ENCODE measurements around the gene TAF6L. TPM values are rescaled to one million over a fixed set of nuclear protein-coding genes. Genes with fewer than 3 reads are reported as not detected.

TAF6L gene
- polyA plus RNA-seq, 3 donors, result 27.9 to 30.9 (median 28.4) TPM

Other genes starting within 250 kb of the TAF6L start
- 100 to 1,000 TPM; 204 to 222 (median 220) TPM for gene AHNAK, start 224.6 kb upstream of the TAF6L start, polyA plus RNA-seq (ENCODE audit: insufficient read length in 3 of 3)
- gene EEF1G, start 197.5 kb upstream of the TAF6L start, polyA plus RNA-seq (ENCODE audit: insufficient read length in 3 of 3), result 1,000 to 10,000 TPM; 2,168 to 2,372 (median 2,294) TPM
- 10 to 100 TPM; 17.9 to 21.5 (median 19.0) TPM for gene TUT1, start 179.9 kb upstream of the TAF6L start, polyA plus RNA-seq (ENCODE audit: insufficient read length in 3 of 3)
- 10 to 100 TPM; 90.2 to 96.7 (median 96.2) TPM for gene MTA2, start 169.5 kb upstream of the TAF6L start, polyA plus RNA-seq (ENCODE audit: insufficient read length in 3 of 3)
- gene EML3, start 158.6 kb upstream of the TAF6L start, polyA plus RNA-seq (ENCODE audit: insufficient read length in 3 of 3), result 10 to 100 TPM; 24.4 to 32.6 (median 26.1) TPM
- 1 to 10 TPM; 2.7 to 3.6 (median 3.6) TPM for gene ROM1, start 158.1 kb upstream of the TAF6L start, polyA plus RNA-seq (ENCODE audit: insufficient read length in 3 of 3)
- gene B3GAT3, start 149.4 kb upstream of the TAF6L start, polyA plus RNA-seq (ENCODE audit: insufficient read length in 3 of 3), result 10 to 100 TPM; 23.1 to 27.0 (median 25.0) TPM
- 100 to 1,000 TPM; 390 to 407 (median 396) TPM for gene GANAB, start 124.8 kb upstream of the TAF6L start, polyA plus RNA-seq (ENCODE audit: insufficient read length in 3 of 3)
- 10 to 100 TPM; 19.0 to 21.3 (median 19.4) TPM for gene INTS5, start 118.1 kb upstream of the TAF6L start, polyA plus RNA-seq (ENCODE audit: insufficient read length in 3 of 3)
- gene C11orf98, start 106.2 kb upstream of the TAF6L start, polyA plus RNA-seq (ENCODE audit: insufficient read length in 3 of 3), result 10 to 100 TPM; 47.0 to 57.9 (median 51.7) TPM
- 1 to 10 TPM; 3.9 to 5.6 (median 4.3) TPM for gene CSKMT, start 106.1 kb upstream of the TAF6L start, polyA plus RNA-seq (ENCODE audit: insufficient read length in 3 of 3)
- gene UQCC3, start 99.7 kb upstream of the TAF6L start, polyA plus RNA-seq (ENCODE audit: insufficient read length in 3 of 3), result 1 to 10 TPM; 6.6 to 8.4 (median 6.8) TPM
- 1 to 10 TPM; 5.4 to 8.2 (median 6.1) TPM for gene LBHD1, start 99.1 kb upstream of the TAF6L start, polyA plus RNA-seq (ENCODE audit: insufficient read length in 3 of 3)
- 100 to 1,000 TPM; 160 to 169 (median 161) TPM for gene UBXN1, start 92.3 kb upstream of the TAF6L start, polyA plus RNA-seq (ENCODE audit: insufficient read length in 3 of 3)
- gene LRRN4CL, start 81.9 kb upstream of the TAF6L start, polyA plus RNA-seq (ENCODE audit: insufficient read length in 3 of 3), result under 1 TPM; 0.78 to 0.95 (median 0.85) TPM
- gene BSCL2, start 64.0 kb upstream of the TAF6L start, polyA plus RNA-seq (ENCODE audit: insufficient read length in 3 of 3), result 10 to 100 TPM; 65.2 to 74.4 (median 71.1) TPM
- gene GNG3, start 63.7 kb upstream of the TAF6L start, polyA plus RNA-seq (ENCODE audit: insufficient read length in 3 of 3), result 1 to 10 TPM; 1.5 to 1.9 (median 1.7) TPM
- 10 to 100 TPM; 78.7 to 83.8 (median 81.4) TPM for gene HNRNPUL2, start 43.9 kb upstream of the TAF6L start, polyA plus RNA-seq (ENCODE audit: insufficient read length in 3 of 3)
- 10 to 100 TPM; 35.2 to 42.4 (median 38.0) TPM for gene TTC9C, start 42.9 kb upstream of the TAF6L start, polyA plus RNA-seq (ENCODE audit: insufficient read length in 3 of 3)
- 1 to 10 TPM; 6.8 to 9.1 (median 7.0) TPM for gene ZBTB3, start 17.2 kb upstream of the TAF6L start, polyA plus RNA-seq (ENCODE audit: insufficient read length in 3 of 3)
- gene POLR2G, start 9.8 kb upstream of the TAF6L start, polyA plus RNA-seq (ENCODE audit: insufficient read length in 3 of 3), result 100 to 1,000 TPM; 173 to 180 (median 179) TPM
- gene TMEM179B, start 16.0 kb downstream of the TAF6L start, polyA plus RNA-seq (ENCODE audit: insufficient read length in 3 of 3), result 10 to 100 TPM; 66.4 to 71.6 (median 67.9) TPM
- 10 to 100 TPM; 22.5 to 26.6 (median 26.3) TPM for gene TMEM223, start 20.6 kb downstream of the TAF6L start, polyA plus RNA-seq (ENCODE audit: insufficient read length in 3 of 3)
- gene NXF1, start 34.0 kb downstream of the TAF6L start, polyA plus RNA-seq (ENCODE audit: insufficient read length in 3 of 3), result 100 to 1,000 TPM; 107 to 140 (median 121) TPM
- 10 to 100 TPM; 50.3 to 54.5 (median 51.4) TPM for gene STX5, start 60.7 kb downstream of the TAF6L start, polyA plus RNA-seq (ENCODE audit: insufficient read length in 3 of 3)
- gene TEX54, start 61.4 kb downstream of the TAF6L start, polyA plus RNA-seq (ENCODE audit: insufficient read length in 3 of 3), result under 1 TPM; 0.28 to 0.43 (median 0.33) TPM
- 10 to 100 TPM; 31.2 to 36.0 (median 33.7) TPM for gene WDR74, start 68.2 kb downstream of the TAF6L start, polyA plus RNA-seq (ENCODE audit: insufficient read length in 3 of 3)
- 100 to 1,000 TPM; 209 to 222 (median 211) TPM for gene SLC3A2, start 109.5 kb downstream of the TAF6L start, polyA plus RNA-seq (ENCODE audit: insufficient read length in 3 of 3)
- under 1 TPM in 2 of 3 donors, not detected in 1; 0.04 to 0.15 TPM for gene CHRM1, start 150.0 kb downstream of the TAF6L start, polyA plus RNA-seq (ENCODE audit: insufficient read length in 3 of 3)
- gene SLC22A6, start 213.6 kb downstream of the TAF6L start, polyA plus RNA-seq (ENCODE audit: insufficient read length in 3 of 3), result 10 to 100 TPM; 18.8 to 34.7 (median 31.3) TPM
- gene SLC22A8, start 244.4 kb downstream of the TAF6L start, polyA plus RNA-seq (ENCODE audit: insufficient read length in 3 of 3), result 10 to 100 TPM; 29.0 to 48.6 (median 48.1) TPM